Adrenal gland (tissue), 5 donors: ENCODE results near the gene RUNX1.

Experiments used
- POLR2A ChIP-seq, 2 donors: fragments of 450-650 bp; IDR thresholded peaks; one replicate each; pipeline ENCODE4 v1.6.1; 2017; ENCODE audit warnings: antibody characterized with exemption in 2 of 2, mild to moderate bottlenecking in 2 of 2, moderate library complexity in 1 of 2
- TF ChIP-seq, protein P1 (sequence below), 6 experiments: fragments of 450-650 bp in 4 of 6; fragments of 200-600 bp in 2 of 6; sonication (generic) in 1 of 6; IDR thresholded peaks; 1 replicate in 5 of 6; 2 replicates in 1 of 6; pipeline versions ENCODE4 v1.5.1 to v1.8.0; 2016 to 2021; ENCODE audit warnings: antibody characterized with exemption in 6 of 6, mild to moderate bottlenecking in 2 of 6, moderate library complexity in 1 of 6
- donor health status: DM: no; HTN: no; CAD: no.

DNA sequence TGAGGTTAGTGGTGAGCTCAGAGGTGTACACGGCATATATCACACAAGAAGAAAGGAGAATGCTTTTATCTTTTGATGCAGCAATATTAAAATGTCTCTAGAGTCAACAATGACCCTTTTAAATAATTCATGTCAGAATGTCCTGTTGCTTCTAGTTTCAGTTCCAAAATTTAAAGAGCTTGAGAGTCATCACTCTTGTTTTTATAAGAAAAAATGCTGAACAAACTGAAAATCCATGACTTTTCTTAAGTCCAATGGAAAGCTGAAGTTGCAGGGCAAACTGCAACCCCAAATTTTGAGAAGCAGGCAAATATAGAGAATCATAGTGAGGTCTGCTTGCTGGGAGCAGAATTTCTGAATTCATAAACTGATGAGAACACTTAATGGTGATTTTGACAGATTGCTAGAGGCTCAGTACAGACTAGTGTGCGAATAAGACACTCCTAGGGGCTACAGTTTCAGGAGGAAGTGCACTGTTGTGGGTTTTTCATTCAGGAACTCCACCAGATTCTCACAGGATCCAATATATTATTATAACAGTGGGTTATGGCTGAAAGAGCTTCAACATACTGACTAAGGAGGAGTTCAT is 245.2 kb downstream of the RUNX1 start:
- TF ChIP-seq, protein P1, sequence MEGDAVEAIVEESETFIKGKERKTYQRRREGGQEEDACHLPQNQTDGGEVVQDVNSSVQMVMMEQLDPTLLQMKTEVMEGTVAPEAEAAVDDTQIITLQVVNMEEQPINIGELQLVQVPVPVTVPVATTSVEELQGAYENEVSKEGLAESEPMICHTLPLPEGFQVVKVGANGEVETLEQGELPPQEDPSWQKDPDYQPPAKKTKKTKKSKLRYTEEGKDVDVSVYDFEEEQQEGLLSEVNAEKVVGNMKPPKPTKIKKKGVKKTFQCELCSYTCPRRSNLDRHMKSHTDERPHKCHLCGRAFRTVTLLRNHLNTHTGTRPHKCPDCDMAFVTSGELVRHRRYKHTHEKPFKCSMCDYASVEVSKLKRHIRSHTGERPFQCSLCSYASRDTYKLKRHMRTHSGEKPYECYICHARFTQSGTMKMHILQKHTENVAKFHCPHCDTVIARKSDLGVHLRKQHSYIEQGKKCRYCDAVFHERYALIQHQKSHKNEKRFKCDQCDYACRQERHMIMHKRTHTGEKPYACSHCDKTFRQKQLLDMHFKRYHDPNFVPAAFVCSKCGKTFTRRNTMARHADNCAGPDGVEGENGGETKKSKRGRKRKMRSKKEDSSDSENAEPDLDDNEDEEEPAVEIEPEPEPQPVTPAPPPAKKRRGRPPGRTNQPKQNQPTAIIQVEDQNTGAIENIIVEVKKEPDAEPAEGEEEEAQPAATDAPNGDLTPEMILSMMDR (IDR thresholded peaks at IDR 0.05), result no peak
- no peak for TF ChIP-seq POLR2A (IDR thresholded peaks at IDR 0.05)
